HCT116 (cell line): Measurements from ENCODE around the gene RELA. TPM values are rescaled to one million over a fixed set of nuclear protein-coding genes. Genes with fewer than 3 reads are reported as not detected.
A peak's percentile ranks its signal among the peaks of the same experiment; 100 is the strongest.

ENCODE experiments used
- ATAC-seq: fragments of 200-7000 bp; cut with Tn5 transposase; 2 replicates; pipeline ENCODE4 v1.9.1; 2020; ENCODE audit warnings: mild to moderate bottlenecking, moderate library complexity
- BruUV-seq: library from RNA; stranded (reverse); fragments of 400-500 nt; replicated peaks from 2 replicates; lab custom pipeline; 2021; lab: Mats Ljungman, UMichigan
- CTCF ChIA-PET: fragments of 300-600 bp; sonication (Branson Sonifier 250); formaldehyde crosslinking; loops from one replicate; lab custom pipeline; 2021; ENCODE audit warnings: antibody characterized with exemption; lab: Charles Lee
- POLR2A ChIA-PET: fragments of 300-600, 350-600 bp; sonication (Branson Sonifier 250); formaldehyde crosslinking; loops from one replicate; lab custom pipeline; 2021; ENCODE audit warnings: antibody characterized with exemption; lab: Charles Lee
- RAD21 ChIA-PET, 2 experiments: fragments of 300-600 bp; sonication (Branson Sonifier 250); formaldehyde crosslinking; loops; one replicate each; lab custom pipeline; 2023; ENCODE audit warnings: low total read pairs in 2 of 2; ENCODE audit not compliant: uncharacterized antibody in 2 of 2, unreplicated experiment in 2 of 2, low non-redundant PET in 1 of 2; lab: Charles Lee
- DNase-seq: peaks from one replicate; pipeline ENCODE4 v3.0.0-alpha.2; 2010; ENCODE audit warnings: low read depth, low spot score
- H2AFZ ChIP-seq: fragments of 200-600 bp; shearing (Covaris generic), sonication (generic); 2 replicates; pipeline ENCODE4 v1.6.1; 2017; ENCODE audit warnings: low read depth, mixed run types, mixed read lengths, antibody characterized with exemption, low read length; ENCODE audit not compliant: poor library complexity, severe bottlenecking
- H3K27ac ChIP-seq: 2 replicates; pipeline ENCODE4 v1.5.1; 2012; ENCODE audit warnings: low read depth, low read length
- H3K27me3 ChIP-seq: fragments of 200-600 bp; sonication (generic); 2 replicates; pipeline ENCODE4 v1.6.1; 2016; ENCODE audit warnings: mixed run types, low read length, mixed read lengths; ENCODE audit not compliant: insufficient read depth
- H3K36me3 ChIP-seq, 2 experiments: fragments of 200-500 bp in 1 of 2; fragments of 200-600 bp in 1 of 2; sonication (Bioruptor generic) in 1 of 2; sonication (generic) in 1 of 2; 2 replicates each; pipeline versions ENCODE4 v1.5.1 to v1.6.1; 2014 to 2016; ENCODE audit warnings: low read length in 2 of 2, inconsistent platforms in 1 of 2, mixed read lengths in 1 of 2, mixed run types in 1 of 2; ENCODE audit not compliant: insufficient read depth in 2 of 2, control insufficient read depth in 1 of 2
- H3K4me1 ChIP-seq, 2 experiments: fragments of 200-600 bp in 1 of 2; sonication (generic) in 1 of 2; 2 replicates each; pipeline versions ENCODE4 v1.5.1 to v1.6.1; 2012 to 2017; ENCODE audit warnings: low read length in 2 of 2, inconsistent platforms in 1 of 2, mild to moderate bottlenecking in 1 of 2, mixed read lengths in 1 of 2, mixed run types in 1 of 2, moderate library complexity in 1 of 2; ENCODE audit not compliant: insufficient read depth in 2 of 2, control insufficient read depth in 1 of 2
- H3K4me2 ChIP-seq: fragments of 200-600 bp; sonication (generic); 2 replicates; pipeline ENCODE4 v1.6.1; 2017; ENCODE audit warnings: mixed run types, low read length, mixed read lengths
- H3K4me3 ChIP-seq, 2 experiments: fragments of 200-600 bp in 1 of 2; sonication (generic) in 1 of 2; replicated peaks in 1 of 2; 2 replicates each; pipeline ENCODE4 v1.5.1; 2011 to 2016; ENCODE audit warnings: low read length in 2 of 2, control low read depth in 1 of 2, low read depth in 1 of 2, mild to moderate bottlenecking in 1 of 2, mixed read lengths in 1 of 2, mixed run types in 1 of 2
- H3K79me2 ChIP-seq: fragments of 200-600 bp; sonication (generic); 2 replicates; pipeline ENCODE4 v1.6.1; 2017; ENCODE audit warnings: mild to moderate bottlenecking, mixed run types, low read length, moderate library complexity, mixed read lengths; ENCODE audit not compliant: insufficient read depth
- H3K9ac ChIP-seq: fragments of 200-600 bp; sonication (generic); 2 replicates; pipeline ENCODE4 v1.6.1; 2016; ENCODE audit warnings: low read length, mixed read lengths
- H3K9me2 ChIP-seq: fragments of 200-600 bp; sonication (generic), shearing (Covaris generic); 2 replicates; pipeline ENCODE4 v1.6.1; 2017; ENCODE audit warnings: mixed run types, mild to moderate bottlenecking, moderate library complexity; ENCODE audit not compliant: insufficient read depth
- H3K9me3 ChIP-seq, 2 experiments: fragments of 200-500 bp in 1 of 2; fragments of 200-600 bp in 1 of 2; sonication (Bioruptor generic) in 1 of 2; sonication (generic) in 1 of 2; 2 replicates each; pipeline ENCODE4 v1.6.1; 2014 to 2017; ENCODE audit warnings: low read length in 2 of 2, mixed read lengths in 2 of 2, inconsistent platforms in 1 of 2, low read depth in 1 of 2, mild to moderate bottlenecking in 1 of 2, mixed run types in 1 of 2, moderate library complexity in 1 of 2; ENCODE audit not compliant: control insufficient read depth in 1 of 2, insufficient read depth in 1 of 2
- H4K20me1 ChIP-seq: fragments of 200-600 bp; sonication (generic), shearing (Covaris generic); 2 replicates; pipeline ENCODE4 v1.6.1; 2017; ENCODE audit warnings: mixed run types, mild to moderate bottlenecking, moderate library complexity; ENCODE audit not compliant: insufficient read depth
- ELF1 ChIP-seq: IDR thresholded peaks from 2 replicates; pipeline ENCODE4 v1.6.1; 2012; ENCODE audit warnings: low read depth, borderline replicate concordance
- JUND ChIP-seq: IDR thresholded peaks from 2 replicates; pipeline ENCODE4 v1.6.1; 2012
- POLR2AphosphoS5 ChIP-seq: IDR thresholded peaks from 2 replicates; pipeline ENCODE4 v1.6.1; 2011; ENCODE audit warnings: mild to moderate bottlenecking, low read depth, low read length, moderate library complexity
- SIN3A ChIP-seq: IDR thresholded peaks from 2 replicates; pipeline ENCODE4 v1.6.1; 2012; ENCODE audit warnings: low read depth
- SRF ChIP-seq: IDR thresholded peaks from 2 replicates; pipeline ENCODE4 v1.6.1; 2012; ENCODE audit warnings: low read depth
- TCF7L2 ChIP-seq: IDR thresholded peaks from 2 replicates; pipeline ENCODE4 v1.7.0; 2011; ENCODE audit warnings: borderline replicate concordance, inconsistent platforms; ENCODE audit not compliant: insufficient read depth, insufficient read length; ENCODE audit errors: extremely low read depth
- YY1 ChIP-seq: IDR thresholded peaks from 2 replicates; pipeline ENCODE4 v1.6.1; 2011; ENCODE audit warnings: low read length, low read depth, moderate library complexity, mild to moderate bottlenecking; ENCODE audit not compliant: insufficient replicate concordance; ENCODE audit errors: extremely low read depth
- ZFX ChIP-seq: fragments of 450-650 bp; IDR thresholded peaks from 2 replicates; pipeline ENCODE4 v1.6.1; 2017
- ZNF274 ChIP-seq: fragments of 200-500 bp; sonication (Bioruptor generic); IDR thresholded peaks from 2 replicates; pipeline ENCODE4 v1.6.1; 2014; ENCODE audit warnings: mild to moderate bottlenecking, low read depth, low read length, inconsistent platforms
- intact Hi-C: fragments of 100-400 bp; cut with micrococcal nuclease; formaldehyde crosslinking; loops from 2 replicates; pipeline ENCODE4 v1.10.0; 2022
- total RNA-seq: library from RNA; stranded (reverse); gene quantifications from one replicate; pipeline ENCODE4 v1.2.1, GENCODE V29; 2021; ENCODE audit not compliant: unreplicated experiment
- TF ChIP-seq, protein P1 (sequence below): IDR thresholded peaks from 2 replicates; pipeline ENCODE4 v1.6.1; 2011; ENCODE audit warnings: mild to moderate bottlenecking, low read length, moderate library complexity; ENCODE audit not compliant: insufficient replicate concordance; ENCODE audit errors: extremely low read depth
- TF ChIP-seq, protein P2 (sequence below): IDR thresholded peaks from 2 replicates; pipeline ENCODE4 v1.6.1; 2012
- TF ChIP-seq, protein P3 (sequence below), 3 experiments: fragments of 200-600 bp in 1 of 3; sonication (generic) in 1 of 3; IDR thresholded peaks in 2 of 3; conservative IDR thresholded peaks in 1 of 3; 2 replicates each; pipeline ENCODE4 v1.5.1; 2012 to 2017; ENCODE audit warnings: low read depth in 2 of 3, low read length in 2 of 3, antibody characterized with exemption in 1 of 3, borderline replicate concordance in 1 of 3, control low read depth in 1 of 3, mild to moderate bottlenecking in 1 of 3, mixed read lengths in 1 of 3, mixed run types in 1 of 3, moderate library complexity in 1 of 3; ENCODE audit not compliant: insufficient read depth in 1 of 3
- TF ChIP-seq, protein P4 (sequence below): IDR thresholded peaks from 2 replicates; pipeline ENCODE4 v1.6.1; 2012; ENCODE audit warnings: low read depth

Gene RELA
- total RNA-seq, 1 experiment from 2014 or later, result 78.5 TPM

DNA sequence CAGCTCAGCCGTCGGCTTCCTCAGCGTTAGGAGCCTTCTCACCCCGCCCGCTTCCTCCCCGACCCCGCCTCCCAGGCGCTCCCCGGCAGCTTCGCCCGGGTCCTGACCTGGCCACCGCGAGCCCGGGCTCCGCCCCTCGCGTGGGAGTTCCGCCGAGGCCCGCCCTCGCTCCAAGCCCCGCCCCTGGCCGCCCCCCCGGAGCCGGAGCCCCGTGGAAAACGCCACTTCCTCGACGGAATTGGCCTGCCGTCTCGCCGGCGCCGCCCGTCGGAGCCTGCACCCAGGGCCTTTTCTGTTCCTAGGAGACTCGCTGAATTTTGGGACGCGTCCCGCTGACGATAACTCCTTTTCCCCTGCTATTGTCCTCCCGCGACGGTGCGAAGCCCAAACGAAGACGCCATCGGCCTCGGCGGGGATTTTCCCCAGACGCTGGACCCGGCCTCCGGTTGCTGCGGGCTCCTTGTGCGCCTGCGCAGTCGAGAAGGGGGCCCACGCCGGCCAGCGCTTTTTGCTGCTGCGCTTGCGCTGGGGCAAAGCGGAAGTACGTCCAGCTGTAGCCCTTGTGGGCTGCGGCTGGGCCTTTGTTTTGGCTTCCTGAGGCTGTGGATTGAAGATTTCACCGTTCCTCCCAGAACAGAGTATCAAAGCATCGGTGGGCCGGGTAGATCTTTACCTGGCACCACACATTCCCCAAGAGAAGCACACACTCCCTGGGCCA is 10.0 kb downstream of the RELA start:
- POLR2A ChIA-PET, result interaction anchor here (1.0 to 2.6 kb wide), 7 partner anchors 10 to 207 kb away, joined by 3 to 24 read pairs (median 3); partner anchors contain the start of genes RELA and SIPA1
- intact Hi-C loops, result no loop called here
- Histone ChIP-seq H3K36me3 (peaks cover 13 to 31% of the 10 kb centered on the region in 2 experiments; a peak in 3 of 4 replicates), H3K9ac (peak overlapping the region; percentile 80), H3K27me3 (no peaks in the 10 kb centered on the region), H2AFZ (no peak overlapping the region), H3K79me2 (peaks cover 9% of the 10 kb centered on the region; the same call in 1 of the 2 replicates), H3K4me1 (peaks cover 36 to 53% of the 10 kb centered on the region in 2 experiments), H3K4me2 (peak overlapping the region; percentile 93), H4K20me1 (no peaks in the 10 kb centered on the region), H3K9me2 (no peaks in the 10 kb centered on the region), H3K27ac (peak overlapping the region; percentile 96), H3K4me3 (peak overlapping the region; percentile 51 to 62), H3K9me3 (no peaks in the 10 kb centered on the region)
- TF ChIP-seq YY1, result peak; percentile 15
- TF ChIP-seq TCF7L2, result peak; percentile 65
- TF ChIP-seq JUND, result no peak
- no peak for TF ChIP-seq ELF1
- TF ChIP-seq, protein P1, sequence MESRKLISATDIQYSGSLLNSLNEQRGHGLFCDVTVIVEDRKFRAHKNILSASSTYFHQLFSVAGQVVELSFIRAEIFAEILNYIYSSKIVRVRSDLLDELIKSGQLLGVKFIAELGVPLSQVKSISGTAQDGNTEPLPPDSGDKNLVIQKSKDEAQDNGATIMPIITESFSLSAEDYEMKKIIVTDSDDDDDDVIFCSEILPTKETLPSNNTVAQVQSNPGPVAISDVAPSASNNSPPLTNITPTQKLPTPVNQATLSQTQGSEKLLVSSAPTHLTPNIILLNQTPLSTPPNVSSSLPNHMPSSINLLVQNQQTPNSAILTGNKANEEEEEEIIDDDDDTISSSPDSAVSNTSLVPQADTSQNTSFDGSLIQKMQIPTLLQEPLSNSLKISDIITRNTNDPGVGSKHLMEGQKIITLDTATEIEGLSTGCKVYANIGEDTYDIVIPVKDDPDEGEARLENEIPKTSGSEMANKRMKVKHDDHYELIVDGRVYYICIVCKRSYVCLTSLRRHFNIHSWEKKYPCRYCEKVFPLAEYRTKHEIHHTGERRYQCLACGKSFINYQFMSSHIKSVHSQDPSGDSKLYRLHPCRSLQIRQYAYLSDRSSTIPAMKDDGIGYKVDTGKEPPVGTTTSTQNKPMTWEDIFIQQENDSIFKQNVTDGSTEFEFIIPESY, result no peak
- TF ChIP-seq, protein P2, sequence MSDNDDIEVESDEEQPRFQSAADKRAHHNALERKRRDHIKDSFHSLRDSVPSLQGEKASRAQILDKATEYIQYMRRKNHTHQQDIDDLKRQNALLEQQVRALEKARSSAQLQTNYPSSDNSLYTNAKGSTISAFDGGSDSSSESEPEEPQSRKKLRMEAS, result no peak
- TF ChIP-seq, protein P3, sequence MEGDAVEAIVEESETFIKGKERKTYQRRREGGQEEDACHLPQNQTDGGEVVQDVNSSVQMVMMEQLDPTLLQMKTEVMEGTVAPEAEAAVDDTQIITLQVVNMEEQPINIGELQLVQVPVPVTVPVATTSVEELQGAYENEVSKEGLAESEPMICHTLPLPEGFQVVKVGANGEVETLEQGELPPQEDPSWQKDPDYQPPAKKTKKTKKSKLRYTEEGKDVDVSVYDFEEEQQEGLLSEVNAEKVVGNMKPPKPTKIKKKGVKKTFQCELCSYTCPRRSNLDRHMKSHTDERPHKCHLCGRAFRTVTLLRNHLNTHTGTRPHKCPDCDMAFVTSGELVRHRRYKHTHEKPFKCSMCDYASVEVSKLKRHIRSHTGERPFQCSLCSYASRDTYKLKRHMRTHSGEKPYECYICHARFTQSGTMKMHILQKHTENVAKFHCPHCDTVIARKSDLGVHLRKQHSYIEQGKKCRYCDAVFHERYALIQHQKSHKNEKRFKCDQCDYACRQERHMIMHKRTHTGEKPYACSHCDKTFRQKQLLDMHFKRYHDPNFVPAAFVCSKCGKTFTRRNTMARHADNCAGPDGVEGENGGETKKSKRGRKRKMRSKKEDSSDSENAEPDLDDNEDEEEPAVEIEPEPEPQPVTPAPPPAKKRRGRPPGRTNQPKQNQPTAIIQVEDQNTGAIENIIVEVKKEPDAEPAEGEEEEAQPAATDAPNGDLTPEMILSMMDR (IDR thresholded peaks at IDR 0.05 in 2 of 3, conservative IDR thresholded peaks at IDR 0.05 in 1 of 3; ENCODE audit: borderline replicate concordance in 1 of 3, insufficient read depth in 1 of 3, low read depth in 2 of 3, low read length in 2 of 3), result no peak
- TF ChIP-seq ZFX, result peak; percentile 68; the same call in 1 of the 2 replicates
- no peak for TF ChIP-seq SRF
- TF ChIP-seq SIN3A, result no peak
- TF ChIP-seq, protein P4, sequence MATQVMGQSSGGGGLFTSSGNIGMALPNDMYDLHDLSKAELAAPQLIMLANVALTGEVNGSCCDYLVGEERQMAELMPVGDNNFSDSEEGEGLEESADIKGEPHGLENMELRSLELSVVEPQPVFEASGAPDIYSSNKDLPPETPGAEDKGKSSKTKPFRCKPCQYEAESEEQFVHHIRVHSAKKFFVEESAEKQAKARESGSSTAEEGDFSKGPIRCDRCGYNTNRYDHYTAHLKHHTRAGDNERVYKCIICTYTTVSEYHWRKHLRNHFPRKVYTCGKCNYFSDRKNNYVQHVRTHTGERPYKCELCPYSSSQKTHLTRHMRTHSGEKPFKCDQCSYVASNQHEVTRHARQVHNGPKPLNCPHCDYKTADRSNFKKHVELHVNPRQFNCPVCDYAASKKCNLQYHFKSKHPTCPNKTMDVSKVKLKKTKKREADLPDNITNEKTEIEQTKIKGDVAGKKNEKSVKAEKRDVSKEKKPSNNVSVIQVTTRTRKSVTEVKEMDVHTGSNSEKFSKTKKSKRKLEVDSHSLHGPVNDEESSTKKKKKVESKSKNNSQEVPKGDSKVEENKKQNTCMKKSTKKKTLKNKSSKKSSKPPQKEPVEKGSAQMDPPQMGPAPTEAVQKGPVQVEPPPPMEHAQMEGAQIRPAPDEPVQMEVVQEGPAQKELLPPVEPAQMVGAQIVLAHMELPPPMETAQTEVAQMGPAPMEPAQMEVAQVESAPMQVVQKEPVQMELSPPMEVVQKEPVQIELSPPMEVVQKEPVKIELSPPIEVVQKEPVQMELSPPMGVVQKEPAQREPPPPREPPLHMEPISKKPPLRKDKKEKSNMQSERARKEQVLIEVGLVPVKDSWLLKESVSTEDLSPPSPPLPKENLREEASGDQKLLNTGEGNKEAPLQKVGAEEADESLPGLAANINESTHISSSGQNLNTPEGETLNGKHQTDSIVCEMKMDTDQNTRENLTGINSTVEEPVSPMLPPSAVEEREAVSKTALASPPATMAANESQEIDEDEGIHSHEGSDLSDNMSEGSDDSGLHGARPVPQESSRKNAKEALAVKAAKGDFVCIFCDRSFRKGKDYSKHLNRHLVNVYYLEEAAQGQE, result no peak
- no peak for TF ChIP-seq ZNF274
- peak; percentile 55 for TF ChIP-seq POLR2AphosphoS5
- DNase-seq, result peak; percentile 71
- BruUV-seq, result TSS peak; percentile 53
- ATAC-seq, result peak; percentile 78
- CTCF ChIA-PET, result no interaction called here
- RAD21 ChIA-PET, result no interaction called here
